ENCODE measurements around the gene RPL4.

Gene RPL4

DNA sequence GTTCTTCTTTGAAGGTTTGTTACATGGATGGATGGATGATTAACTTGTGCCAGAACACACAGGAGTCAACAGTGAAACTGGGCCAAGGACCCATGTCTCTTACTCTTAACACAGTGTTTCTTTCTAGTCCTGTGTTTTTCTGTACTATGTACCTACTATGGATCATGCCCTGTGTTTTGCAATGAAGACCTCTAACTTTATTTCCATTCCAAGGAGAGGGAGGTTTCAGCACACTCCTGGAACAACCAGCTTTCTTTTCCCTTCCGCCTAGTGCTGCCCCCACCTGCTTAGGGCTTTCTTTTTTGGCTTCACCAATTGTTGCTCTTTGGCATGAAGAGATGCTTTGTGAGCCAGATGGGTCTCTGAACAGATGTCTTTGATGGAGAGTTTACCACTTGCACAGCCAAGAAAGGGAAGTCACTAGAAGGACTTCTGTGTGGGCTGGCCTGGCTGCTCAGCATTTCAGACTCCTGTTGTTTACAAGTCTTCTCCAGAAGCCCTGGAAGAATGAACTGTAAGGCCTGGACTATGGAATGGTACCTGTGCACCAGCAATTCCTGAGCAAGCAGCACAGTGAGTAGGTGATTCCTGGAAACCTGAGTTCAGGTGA is 51.6 kb downstream of the RPL4 start:
- no peak for DNase-seq

- no peak for DNase-seq
These were observed 52.2 kb downstream of the RPL4 start for GRCh38 chr15:66452420-66452819.
